Peyer's patch (tissue), 4 donors: ENCODE data around the gene TBX6.

Experiments
- POLR2A ChIP-seq, 2 donors: fragments of 450-650 bp; IDR thresholded peaks; one replicate each; pipeline ENCODE4 v1.5.1; 2017; ENCODE audit warnings: antibody characterized with exemption in 2 of 2, mild to moderate bottlenecking in 2 of 2, moderate library complexity in 2 of 2
- TF ChIP-seq, protein P1 (sequence below), 6 experiments: fragments of 450-650 bp in 4 of 6; fragments of 200-600 bp in 2 of 6; sonication (generic) in 1 of 6; IDR thresholded peaks; one replicate each; pipeline ENCODE4 v1.5.1; 2017 to 2019; ENCODE audit warnings: antibody characterized with exemption in 6 of 6, mild to moderate bottlenecking in 3 of 6, moderate library complexity in 1 of 6

DNA sequence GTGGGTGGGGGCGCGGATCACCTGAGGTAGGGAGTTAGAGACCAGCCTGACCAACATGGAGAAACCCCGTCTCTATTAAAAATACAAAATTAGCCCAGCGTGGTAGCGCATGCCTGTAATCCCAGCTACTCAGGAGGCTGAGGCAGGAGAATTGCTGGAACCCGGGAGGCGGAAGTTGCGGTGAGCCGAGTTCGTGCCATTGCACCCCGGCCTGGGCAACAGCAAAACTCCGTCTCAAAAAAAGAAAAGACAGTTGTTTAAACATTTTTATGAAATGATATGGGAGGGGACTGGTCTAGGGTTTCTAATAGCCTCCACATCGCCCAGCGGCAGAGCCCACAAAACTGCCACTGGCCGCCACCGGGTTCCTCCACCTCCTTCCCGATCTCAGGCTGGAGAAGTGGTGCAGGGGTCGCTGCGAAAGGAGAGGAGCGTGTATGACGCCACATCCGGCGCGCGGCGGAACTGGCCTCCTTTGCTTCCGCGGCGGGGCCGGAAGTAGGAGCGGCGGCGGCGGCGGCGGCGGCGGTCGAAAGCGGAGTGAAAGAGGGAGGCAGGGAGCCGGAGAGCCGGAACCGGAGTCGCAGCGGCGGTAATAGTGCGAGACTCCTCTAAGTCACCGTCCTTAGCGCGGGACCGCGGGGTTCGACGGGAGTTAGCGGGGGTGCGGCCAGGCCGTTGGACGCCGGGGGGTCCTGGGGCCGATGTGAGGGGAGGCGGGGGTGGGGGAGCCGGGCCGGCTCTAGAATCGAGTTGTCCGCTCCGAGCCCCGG, 16.0 kb downstream of the TBX6 start, which contains the start of gene PPP4C:
- TF ChIP-seq, protein P1, sequence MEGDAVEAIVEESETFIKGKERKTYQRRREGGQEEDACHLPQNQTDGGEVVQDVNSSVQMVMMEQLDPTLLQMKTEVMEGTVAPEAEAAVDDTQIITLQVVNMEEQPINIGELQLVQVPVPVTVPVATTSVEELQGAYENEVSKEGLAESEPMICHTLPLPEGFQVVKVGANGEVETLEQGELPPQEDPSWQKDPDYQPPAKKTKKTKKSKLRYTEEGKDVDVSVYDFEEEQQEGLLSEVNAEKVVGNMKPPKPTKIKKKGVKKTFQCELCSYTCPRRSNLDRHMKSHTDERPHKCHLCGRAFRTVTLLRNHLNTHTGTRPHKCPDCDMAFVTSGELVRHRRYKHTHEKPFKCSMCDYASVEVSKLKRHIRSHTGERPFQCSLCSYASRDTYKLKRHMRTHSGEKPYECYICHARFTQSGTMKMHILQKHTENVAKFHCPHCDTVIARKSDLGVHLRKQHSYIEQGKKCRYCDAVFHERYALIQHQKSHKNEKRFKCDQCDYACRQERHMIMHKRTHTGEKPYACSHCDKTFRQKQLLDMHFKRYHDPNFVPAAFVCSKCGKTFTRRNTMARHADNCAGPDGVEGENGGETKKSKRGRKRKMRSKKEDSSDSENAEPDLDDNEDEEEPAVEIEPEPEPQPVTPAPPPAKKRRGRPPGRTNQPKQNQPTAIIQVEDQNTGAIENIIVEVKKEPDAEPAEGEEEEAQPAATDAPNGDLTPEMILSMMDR (IDR thresholded peaks at IDR 0.05), result peak in 3 of 6 experiments; percentile 4 to 12 (median 10)
- peak; percentile 84 to 85 for TF ChIP-seq POLR2A (IDR thresholded peaks at IDR 0.05)
